DND-41 (cell line): ENCODE measurements around the gene ACTR1A.

Experiments
- CTCF ChIP-seq: IDR thresholded peaks from 2 replicates; pipeline ENCODE4 v1.5.1; 2012; ENCODE audit warnings: borderline replicate concordance, low read length, moderate library complexity, mild to moderate bottlenecking; ENCODE audit not compliant: poor library complexity, severe bottlenecking; ENCODE audit errors: extremely low read depth
- EZH2 ChIP-seq: IDR thresholded peaks from 3 replicates; pipeline ENCODE4 v1.6.1; 2012; ENCODE audit warnings: borderline replicate concordance, low read depth, mild to moderate bottlenecking, moderate library complexity, low read length, inconsistent platforms; ENCODE audit not compliant: severe bottlenecking

- TF ChIP-seq CTCF (no peak), EZH2 (no peak)
Observed at GRCh38 chr10:102449321-102450123, 53.0 kb downstream of the ACTR1A start.
